ENCODE measurements around the gene TNKS1BP1. TPM values are rescaled to one million over a fixed set of nuclear protein-coding genes. Genes with fewer than 3 reads are reported as not detected.

Gene TNKS1BP1
- total RNA-seq, 1 donor from 2014 or later = 11.7 TPM

- DNase-seq (ENCODE audit: low spot score) = no peak
- no peaks in the 10 kb centered on the region for H3K36me3 Mint-ChIP-seq
- Histone ChIP-seq H3K9ac (no peak overlapping the region), H3K9me3 (ENCODE audit: low read depth) (no peaks in the 10 kb centered on the region), H3F3A (ENCODE audit: low read depth) (peaks cover 8% of the 10 kb centered on the region), H3K4me3 (no peak overlapping the region), H3K4me1 (peaks cover 27% of the 10 kb centered on the region), H3K27me3 (no peaks in the 10 kb centered on the region), H3K4me2 (no peak overlapping the region), H2AFZ (replicated peaks) (no peak overlapping the region), H3K27ac (no peak overlapping the region), H4K20me1 (ENCODE audit: low read depth) (no peaks in the 10 kb centered on the region), H3K79me2 (ENCODE audit: low read depth) (no peaks in the 10 kb centered on the region), H3K36me3 (no peaks in the 10 kb centered on the region)
- H3K27ac Mint-ChIP-seq = no peak overlapping the region
- H3K4me1 Mint-ChIP-seq = peaks cover 28% of the 10 kb centered on the region
- peaks cover 7% of the 10 kb centered on the region for H3K9me3 Mint-ChIP-seq
- TF ChIP-seq EZH2 (IDR thresholded peaks at IDR 0.05) (no peak), CTCF (IDR thresholded peaks at IDR 0.05) (no peak)
- H3K4me3 Mint-ChIP-seq = peak overlapping the region; percentile 72
- H3K27me3 Mint-ChIP-seq (ENCODE audit: insufficient read depth, low read depth) = peaks cover 15% of the 10 kb centered on the region
These were observed 36.2 kb upstream of the TNKS1BP1 start for GRCh38 chr11:57360991-57361390.

- H2AFZ ChIP-seq (replicated peaks) = no peak overlapping the region
- H3K4me3 ChIP-seq = no peak overlapping the region
- no peak overlapping the region for H3K27ac Mint-ChIP-seq
- H3K9me3 ChIP-seq (ENCODE audit: low read depth) = no peaks in the 10 kb centered on the region
- no peak overlapping the region for H3K4me3 Mint-ChIP-seq
- no peak overlapping the region for H3K9ac ChIP-seq
- no peaks in the 10 kb centered on the region for H3K36me3 ChIP-seq
- H3F3A ChIP-seq (ENCODE audit: low read depth) = no peaks in the 10 kb centered on the region
- H3K4me1 ChIP-seq = peaks cover 18% of the 10 kb centered on the region
- DNase-seq (ENCODE audit: low spot score) = no peak
- no peaks in the 10 kb centered on the region for H3K27me3 ChIP-seq
- no peaks in the 10 kb centered on the region for H4K20me1 ChIP-seq (ENCODE audit: low read depth)
- H3K27me3 Mint-ChIP-seq (ENCODE audit: insufficient read depth, low read depth) = peaks cover 15% of the 10 kb centered on the region
- no peak overlapping the region for H3K27ac ChIP-seq
- no peak for TF ChIP-seq CTCF (IDR thresholded peaks at IDR 0.05)
- TF ChIP-seq EZH2 (IDR thresholded peaks at IDR 0.05) = no peak
- no peak for TF ChIP-seq EZH2phosphoT487 (IDR thresholded peaks at IDR 0.05)
- H3K36me3 Mint-ChIP-seq = no peaks in the 10 kb centered on the region
- peaks cover 21% of the 10 kb centered on the region for H3K4me1 Mint-ChIP-seq
- no peak overlapping the region for H3K4me2 ChIP-seq
- no peaks in the 10 kb centered on the region for H3K79me2 ChIP-seq (ENCODE audit: low read depth)
- H3K9me3 Mint-ChIP-seq = peaks cover 7% of the 10 kb centered on the region
These were observed 35.3 kb upstream of the TNKS1BP1 start for GRCh38 chr11:57359896-57360690.

GRCh38 chr11:57359396-57359795 is 34.6 kb upstream of the TNKS1BP1 start:
- Histone ChIP-seq H3K27me3 (no peaks in the 10 kb centered on the region), H3K79me2 (ENCODE audit: low read depth) (no peaks in the 10 kb centered on the region), H3K36me3 (no peaks in the 10 kb centered on the region), H2AFZ (replicated peaks) (no peak overlapping the region), H3K4me1 (peaks cover 20% of the 10 kb centered on the region), H4K20me1 (ENCODE audit: low read depth) (no peaks in the 10 kb centered on the region), H3F3A (ENCODE audit: low read depth) (peaks cover 6% of the 10 kb centered on the region), H3K4me2 (no peak overlapping the region), H3K4me3 (no peak overlapping the region), H3K9me3 (ENCODE audit: low read depth) (no peaks in the 10 kb centered on the region), H3K27ac (no peak overlapping the region), H3K9ac (no peak overlapping the region)
- peaks cover 19% of the 10 kb centered on the region for H3K4me1 Mint-ChIP-seq
- H3K27ac Mint-ChIP-seq = no peak overlapping the region
- peaks cover 7% of the 10 kb centered on the region for H3K9me3 Mint-ChIP-seq
- TF ChIP-seq CTCF (IDR thresholded peaks at IDR 0.05) (no peak), EZH2phosphoT487 (IDR thresholded peaks at IDR 0.05) (no peak), EZH2 (IDR thresholded peaks at IDR 0.05) (no peak)
- DNase-seq (ENCODE audit: low spot score) = no peak
- H3K4me3 Mint-ChIP-seq = no peak overlapping the region
- H3K36me3 Mint-ChIP-seq = no peaks in the 10 kb centered on the region
- peaks cover 15% of the 10 kb centered on the region for H3K27me3 Mint-ChIP-seq (ENCODE audit: insufficient read depth, low read depth)
